GM18526 (cell line): ENCODE results near the gene EIF3CL.
"Not testable (repeated sequence)": the region's sequence is repeated elsewhere in the genome, so short reads cannot be mapped to it uniquely, and the experiment has no call there.

ENCODE experiments used
- POLR2A ChIP-seq: IDR thresholded peaks from 3 replicates; pipeline ENCODE4 v1.6.1; 2011; ENCODE audit not compliant: insufficient read length; ENCODE audit errors: extremely low read depth

The EIF3CL gene, protein sequence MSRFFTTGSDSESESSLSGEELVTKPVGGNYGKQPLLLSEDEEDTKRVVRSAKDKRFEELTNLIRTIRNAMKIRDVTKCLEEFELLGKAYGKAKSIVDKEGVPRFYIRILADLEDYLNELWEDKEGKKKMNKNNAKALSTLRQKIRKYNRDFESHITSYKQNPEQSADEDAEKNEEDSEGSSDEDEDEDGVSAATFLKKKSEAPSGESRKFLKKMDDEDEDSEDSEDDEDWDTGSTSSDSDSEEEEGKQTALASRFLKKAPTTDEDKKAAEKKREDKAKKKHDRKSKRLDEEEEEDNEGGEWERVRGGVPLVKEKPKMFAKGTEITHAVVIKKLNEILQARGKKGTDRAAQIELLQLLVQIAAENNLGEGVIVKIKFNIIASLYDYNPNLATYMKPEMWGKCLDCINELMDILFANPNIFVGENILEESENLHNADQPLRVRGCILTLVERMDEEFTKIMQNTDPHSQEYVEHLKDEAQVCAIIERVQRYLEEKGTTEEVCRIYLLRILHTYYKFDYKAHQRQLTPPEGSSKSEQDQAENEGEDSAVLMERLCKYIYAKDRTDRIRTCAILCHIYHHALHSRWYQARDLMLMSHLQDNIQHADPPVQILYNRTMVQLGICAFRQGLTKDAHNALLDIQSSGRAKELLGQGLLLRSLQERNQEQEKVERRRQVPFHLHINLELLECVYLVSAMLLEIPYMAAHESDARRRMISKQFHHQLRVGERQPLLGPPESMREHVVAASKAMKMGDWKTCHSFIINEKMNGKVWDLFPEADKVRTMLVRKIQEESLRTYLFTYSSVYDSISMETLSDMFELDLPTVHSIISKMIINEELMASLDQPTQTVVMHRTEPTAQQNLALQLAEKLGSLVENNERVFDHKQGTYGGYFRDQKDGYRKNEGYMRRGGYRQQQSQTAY

DNA sequence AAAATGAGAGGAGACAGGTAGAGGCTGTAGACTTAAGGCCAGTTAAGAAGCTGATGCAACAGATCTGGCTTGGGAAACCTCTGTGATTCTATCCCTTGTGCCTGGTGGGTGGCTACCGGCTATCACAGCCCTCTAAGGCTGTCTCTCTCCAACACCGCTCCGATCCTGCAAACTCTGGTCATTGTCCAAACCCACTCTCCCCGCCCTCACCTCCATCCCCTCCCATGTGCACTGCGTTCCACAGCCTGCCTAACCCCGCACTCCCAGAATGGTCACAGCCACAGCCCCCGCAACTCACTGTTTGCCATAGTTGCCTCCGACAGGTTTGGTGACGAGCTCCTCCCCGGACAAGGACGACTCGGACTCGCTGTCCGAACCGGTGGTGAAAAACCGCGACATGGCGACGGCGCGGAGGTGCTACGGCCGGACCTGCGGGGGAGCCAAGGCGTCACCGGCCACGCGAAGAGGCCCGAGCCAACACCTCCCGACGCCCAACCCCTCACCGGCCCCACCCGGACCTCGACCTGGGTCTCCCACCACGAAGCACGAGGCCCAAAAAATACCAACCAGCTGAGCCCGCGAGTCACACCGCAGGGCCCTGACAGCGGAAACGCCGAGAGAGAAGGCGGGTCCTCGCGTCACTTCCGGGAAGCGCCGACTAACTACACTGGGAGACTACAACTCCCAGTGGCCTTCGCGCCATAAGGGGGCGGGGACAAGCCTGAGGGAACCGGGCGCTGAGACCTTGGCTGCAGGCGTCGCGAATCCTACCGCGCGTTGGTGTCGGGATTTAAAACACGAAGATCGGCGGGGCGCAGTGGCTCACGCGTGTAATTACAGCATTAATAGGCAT is at the start of gene EIF3CL:
TSS of gene EIF3CL (minus strand) at position 622 of the 853 bp plus-strand sequence. CDS start at position 399, 223 bp downstream.
- TF ChIP-seq POLR2A: not testable (repeated sequence)

DNA sequence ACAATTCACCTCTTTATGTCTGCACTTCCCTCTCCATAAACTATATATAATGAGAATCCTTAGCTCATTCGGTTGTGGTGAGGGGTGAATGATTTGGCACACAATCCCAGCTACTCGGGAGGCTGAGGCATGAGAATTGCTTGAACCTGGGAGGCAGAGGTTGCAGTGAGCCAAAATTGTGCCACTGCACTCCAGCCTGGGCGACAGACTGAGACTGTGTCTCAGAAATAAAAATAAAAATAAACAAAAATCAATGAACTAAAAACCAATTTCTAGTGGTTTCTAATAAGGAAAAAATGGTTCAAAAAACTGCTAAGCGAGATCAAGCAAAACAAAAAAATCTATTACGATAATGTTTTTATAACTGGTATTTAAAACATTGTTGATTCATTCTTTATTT is 40.2 kb downstream of the EIF3CL start, which contains the start of gene NPIPB6:
TSS of gene NPIPB6 (minus strand) at position 101 of the 400 bp plus-strand sequence. CDS start 686 bp downstream, outside the sequence.
- TF ChIP-seq POLR2A: not testable (repeated sequence)
